ENCODE results near the gene IFNE.

DNA sequence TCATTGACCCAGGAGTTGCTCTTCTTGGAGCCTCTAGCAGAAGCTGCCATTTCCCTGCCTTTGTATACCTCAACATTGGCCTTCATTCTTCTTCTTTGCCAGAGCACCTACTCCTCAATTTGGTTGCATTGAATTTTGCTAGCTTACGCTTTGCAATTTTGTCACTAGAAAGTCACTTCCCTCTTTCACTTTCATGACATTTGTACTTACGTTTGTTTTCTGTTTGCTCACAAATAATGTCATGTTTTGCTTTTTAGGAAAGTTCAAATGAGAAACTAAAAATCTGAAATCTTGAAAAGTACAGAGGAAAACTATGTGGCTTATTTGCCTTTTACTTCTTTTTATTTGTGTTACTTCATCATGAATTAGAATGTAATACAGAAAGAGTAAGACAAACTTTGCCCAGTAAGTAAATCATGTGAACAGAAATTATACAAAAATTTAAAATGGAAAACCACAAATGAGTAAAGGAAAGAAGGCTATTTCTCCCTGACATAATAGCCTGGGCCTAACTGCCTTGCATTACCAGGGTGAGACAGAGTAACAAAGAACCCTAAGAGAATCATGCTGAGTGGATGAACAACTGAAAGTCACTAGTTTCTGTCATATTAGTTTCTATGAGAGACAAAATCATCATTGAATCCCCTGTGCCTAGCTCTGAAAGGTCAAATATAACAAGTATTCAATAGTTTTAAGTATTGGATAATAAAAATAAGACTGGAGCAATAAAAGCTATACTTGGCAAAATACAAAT is 49.3 kb downstream of the IFNE start:
- TF ChIP-seq GATA2 (IDR thresholded peaks at IDR 0.05; ENCODE audit: low read depth, low read length), result no peak
- no peak for TF ChIP-seq GATA3 (IDR thresholded peaks at IDR 0.05; ENCODE audit: low read depth, low read length)

All from SH-SY5Y (cell line).